ENCODE measurements around the gene MYOM3.

Gene MYOM3

GRCh38 chr1:24100945-24101737 lies 10.8 kb downstream of the MYOM3 start:
- no peak overlapping the region for H3K27ac ChIP-seq
- no peak for DNase-seq (ENCODE audit: low read depth, low spot score)

DNA sequence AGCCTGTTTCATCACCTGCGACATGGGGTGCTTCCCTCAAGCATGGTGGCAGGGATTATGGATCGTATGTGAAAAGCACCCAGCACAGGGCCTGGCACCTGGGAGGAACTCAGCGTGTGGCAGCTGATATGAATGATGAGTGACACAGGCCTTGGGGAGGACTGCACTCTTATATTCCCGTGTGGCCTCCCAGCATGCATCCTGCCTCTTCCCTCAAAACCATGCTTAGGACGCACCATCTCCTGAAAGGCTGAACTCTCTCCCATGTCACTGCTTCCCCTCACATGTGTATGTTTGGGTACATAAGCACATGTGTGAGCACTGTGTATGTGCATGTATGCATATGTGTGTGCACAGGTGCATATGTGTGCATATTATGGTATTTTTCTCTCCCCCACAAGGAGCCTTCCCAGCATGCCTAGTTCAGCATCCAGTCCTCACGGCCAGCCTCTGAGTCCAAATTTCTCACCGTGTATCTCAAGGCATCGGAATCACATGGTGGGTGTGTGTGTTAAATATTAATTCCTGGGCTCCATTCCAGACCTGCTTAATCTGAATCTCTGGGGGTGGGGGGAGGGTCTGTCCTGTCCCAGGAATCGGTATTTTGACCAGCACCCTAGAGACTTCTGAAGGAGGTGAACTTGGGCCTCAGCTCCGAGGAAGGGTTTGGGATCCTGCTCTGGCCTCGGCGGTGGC lies 12.8 kb downstream of the MYOM3 start:
- DNase-seq (ENCODE audit: low read depth, low spot score): no peak
- H3K27ac ChIP-seq: no peak overlapping the region

DNA sequence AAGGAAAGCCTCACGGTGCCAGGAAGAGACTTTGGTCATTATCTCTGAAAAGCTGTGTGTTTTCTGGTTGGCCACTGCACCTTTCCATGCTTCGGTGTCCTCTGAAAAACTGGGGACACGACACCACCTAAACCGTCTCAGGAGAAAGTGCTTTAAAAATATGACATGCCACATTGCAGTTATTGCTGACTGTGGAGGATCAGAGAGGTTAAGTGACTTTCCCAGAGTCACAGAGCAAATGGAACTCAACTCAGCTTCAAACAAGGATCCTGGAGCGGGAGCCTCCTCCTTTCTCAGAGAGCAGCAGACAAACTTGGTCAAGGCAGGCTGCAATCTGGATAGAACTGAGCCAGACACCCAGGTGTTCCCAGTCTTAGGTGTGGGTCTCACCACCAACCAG lies 13.8 kb downstream of the MYOM3 start:
- no peak overlapping the region for H3K27ac ChIP-seq
- DNase-seq (ENCODE audit: low read depth, low spot score): no peak

DNA sequence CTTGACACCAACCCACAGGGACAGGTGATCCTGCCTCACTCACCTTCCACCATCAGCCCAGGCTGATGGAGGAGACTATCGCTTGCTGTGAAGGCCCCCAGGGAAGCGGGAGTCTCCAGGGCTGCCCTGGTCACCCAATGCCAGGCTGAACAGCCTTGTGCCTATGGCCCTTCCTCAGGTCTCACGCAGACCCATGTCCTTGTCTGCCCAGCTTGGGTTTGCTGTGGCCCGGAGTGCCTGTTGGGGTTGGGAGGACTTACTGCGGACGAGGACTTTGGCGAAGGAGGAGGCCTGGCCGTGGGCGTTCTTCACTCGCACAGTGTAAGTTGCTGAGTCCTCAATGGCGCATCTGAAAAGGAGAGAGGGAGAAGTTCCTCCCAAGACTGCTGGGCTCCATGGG lies 14.3 kb downstream of the MYOM3 start:
- no peak for DNase-seq (ENCODE audit: low read depth, low spot score)
- H3K27ac ChIP-seq: no peak overlapping the region

- DNase-seq (ENCODE audit: low read depth, low spot score): no peak
- H3K27ac ChIP-seq: no peak overlapping the region
Measured at GRCh38 chr1:24096739-24097103, 15.2 kb downstream of the MYOM3 start.

- no peak overlapping the region for H3K27ac ChIP-seq
- no peak for DNase-seq (ENCODE audit: low read depth, low spot score)
Measured at GRCh38 chr1:24096009-24096738, 15.8 kb downstream of the MYOM3 start.

- no peak for DNase-seq (ENCODE audit: low read depth, low spot score)
- H3K27ac ChIP-seq: no peak overlapping the region
Measured at GRCh38 chr1:24095140-24095859, 16.6 kb downstream of the MYOM3 start.

DNA sequence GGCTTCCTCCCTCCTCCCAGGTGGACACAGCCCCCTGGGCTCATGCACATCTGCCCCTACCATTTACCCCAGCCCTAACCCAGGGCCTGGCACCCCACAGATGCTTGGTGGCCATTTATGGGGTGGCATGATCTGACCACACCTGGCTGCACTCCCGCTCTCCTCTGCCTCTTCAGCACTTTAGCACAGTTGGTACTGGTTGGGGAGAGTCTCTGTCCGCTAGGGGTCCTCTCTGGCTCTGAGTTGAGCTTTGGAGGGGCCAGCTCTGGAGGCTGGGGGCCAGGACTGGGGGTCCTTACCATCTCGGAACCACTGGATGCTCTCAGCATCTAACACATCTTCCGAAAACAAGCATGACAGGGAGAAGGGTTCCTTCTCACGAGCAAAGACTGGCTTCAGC lies 17.4 kb downstream of the MYOM3 start:
- no peak overlapping the region for H3K27ac ChIP-seq
- no peak for DNase-seq (ENCODE audit: low read depth, low spot score)

- no peak for DNase-seq (ENCODE audit: low read depth, low spot score)
- no peak overlapping the region for H3K27ac ChIP-seq
Measured at GRCh38 chr1:24093732-24094131, 18.2 kb downstream of the MYOM3 start.

- DNase-seq (ENCODE audit: low read depth, low spot score): no peak
- no peak overlapping the region for H3K27ac ChIP-seq
Measured at GRCh38 chr1:24092979-24093378, 19.0 kb downstream of the MYOM3 start.

- no peak overlapping the region for H3K27ac ChIP-seq
- DNase-seq (ENCODE audit: low read depth, low spot score): no peak
Measured at GRCh38 chr1:24091971-24092482, 19.9 kb downstream of the MYOM3 start.

GRCh38 chr1:24090736-24091135 lies 21.2 kb downstream of the MYOM3 start:
- DNase-seq (ENCODE audit: low read depth, low spot score): no peak
- no peak overlapping the region for H3K27ac ChIP-seq

DNA sequence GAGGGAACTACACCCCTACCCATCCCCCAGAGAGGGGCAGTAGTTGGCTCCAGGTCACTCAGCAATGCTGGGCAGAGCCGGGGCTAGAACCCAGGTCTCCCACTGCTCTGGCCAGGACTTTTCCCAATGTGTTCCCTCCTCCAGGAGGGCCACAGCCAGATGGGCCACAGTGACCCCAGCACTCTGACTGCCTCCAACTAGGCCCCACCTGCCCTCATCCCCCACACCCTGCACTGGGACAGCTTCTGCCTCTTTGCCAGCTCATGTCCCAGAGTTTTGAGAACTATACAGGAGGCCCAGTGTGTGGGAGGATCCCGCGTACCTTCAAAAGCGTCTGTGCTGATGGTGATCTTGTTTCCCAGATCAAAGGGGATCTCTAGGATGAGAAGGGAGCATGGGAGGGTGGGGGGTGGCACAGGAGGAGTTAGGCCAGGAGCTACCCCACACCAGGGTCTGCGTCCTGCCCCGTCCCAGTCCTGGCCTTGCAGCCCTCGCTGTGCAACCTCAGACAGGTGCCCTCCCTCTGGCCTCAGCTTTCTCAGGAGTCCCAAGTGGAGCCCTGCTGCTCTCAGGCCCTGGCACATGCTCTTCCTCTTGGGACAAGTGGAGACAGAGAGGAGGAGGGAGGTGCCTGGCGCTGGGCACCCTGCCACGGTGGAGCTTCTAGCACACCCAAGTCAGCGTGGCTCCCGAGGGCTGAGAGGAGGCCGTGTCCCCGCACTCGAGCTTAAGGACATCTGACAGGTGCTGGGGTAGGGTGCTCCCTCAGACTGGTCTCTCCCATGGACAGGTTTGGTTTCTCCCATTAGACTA lies 22.0 kb downstream of the MYOM3 start:
- no peak for DNase-seq (ENCODE audit: low read depth, low spot score)

DNA sequence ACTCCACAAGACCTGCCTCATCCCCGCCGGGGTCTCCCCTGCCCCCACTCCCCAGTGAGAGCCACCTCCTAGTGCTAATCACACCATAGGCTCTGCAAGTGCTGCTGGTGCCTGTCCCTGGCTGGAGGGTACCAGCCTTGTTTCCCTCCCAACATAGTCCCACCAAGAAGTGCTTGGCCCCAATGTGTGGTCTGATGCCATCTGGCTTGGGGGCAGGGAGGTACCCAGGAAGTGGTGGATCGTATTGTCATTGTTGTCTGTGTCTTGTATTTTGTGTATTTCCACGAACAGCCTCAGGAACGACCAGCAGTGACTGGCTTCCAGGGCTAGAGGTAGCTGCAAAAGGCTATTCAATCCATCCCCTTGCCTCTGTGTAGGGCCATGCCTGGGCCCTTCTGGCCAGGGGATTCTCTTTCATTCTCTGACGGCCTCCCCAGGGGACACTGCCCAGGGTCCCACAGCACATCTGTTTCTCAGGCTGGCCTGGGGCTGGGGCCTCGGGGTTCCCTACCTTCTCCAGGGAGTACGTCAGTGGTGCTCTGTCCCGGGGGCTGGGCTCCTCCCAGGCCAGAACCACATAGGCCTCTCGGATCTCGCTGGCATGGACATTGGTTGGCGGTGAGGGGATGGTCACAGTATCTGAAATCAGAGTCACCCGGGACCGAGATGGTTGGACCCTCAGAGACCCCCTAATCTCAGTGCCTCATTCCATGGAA lies 22.8 kb downstream of the MYOM3 start:
- no peak for DNase-seq (ENCODE audit: low read depth, low spot score)

More for the DNA sequence above, 22.0 kb downstream of the MYOM3 start:
- no peak overlapping the region for H3K27ac ChIP-seq

GRCh38 chr1:24086466-24086865 lies 25.5 kb downstream of the MYOM3 start:
- H3K27ac ChIP-seq: no peak overlapping the region
- no peak for DNase-seq (ENCODE audit: low read depth, low spot score)

More for the DNA sequence above, 22.8 kb downstream of the MYOM3 start:
- H3K27ac ChIP-seq: no peak overlapping the region

DNA sequence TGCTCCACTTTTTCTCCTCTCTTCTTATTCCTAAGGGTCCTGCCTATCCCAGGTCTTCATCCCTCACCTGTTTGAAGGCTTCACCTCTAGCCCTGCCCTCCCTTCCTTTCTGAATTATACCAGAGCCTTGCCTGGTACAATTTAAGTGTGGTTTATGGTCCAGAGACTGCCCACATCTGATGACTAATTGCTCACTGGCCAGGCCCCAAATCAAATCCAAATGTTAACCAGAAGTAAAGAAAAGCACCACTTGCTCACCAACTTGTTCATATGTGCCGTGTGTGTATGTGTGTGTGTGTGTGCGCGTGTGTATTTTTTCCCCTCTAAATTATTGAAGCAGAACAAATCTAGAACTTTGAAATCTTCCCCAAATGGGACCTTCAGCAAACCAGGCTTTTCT lies 26.4 kb downstream of the MYOM3 start:
- H3K27ac ChIP-seq: no peak overlapping the region
- DNase-seq (ENCODE audit: low read depth, low spot score): no peak

- H3K27ac ChIP-seq: no peak overlapping the region
- DNase-seq (ENCODE audit: low read depth, low spot score): no peak
Measured at GRCh38 chr1:24085007-24085406, 26.9 kb downstream of the MYOM3 start.

GRCh38 chr1:24084050-24084449 lies 27.9 kb downstream of the MYOM3 start:
- no peak for DNase-seq (ENCODE audit: low read depth, low spot score)
- H3K27ac ChIP-seq: no peak overlapping the region

- no peak for DNase-seq (ENCODE audit: low read depth, low spot score)
Measured at GRCh38 chr1:24082372-24082771, 29.6 kb downstream of the MYOM3 start.

More at GRCh38 chr1:24082372-24082771, 29.6 kb downstream of the MYOM3 start:
- H3K27ac ChIP-seq: no peak overlapping the region
